IPS DF 4.7 (cell line): ENCODE measurements around the gene SHKBP1.
"Not testable (repeated sequence)": the region's sequence is repeated elsewhere in the genome, so short reads cannot be mapped to it uniquely, and the experiment has no call there.

Source experiments
- DNase-seq: peaks from one replicate; pipeline ENCODE4 v3.0.0-alpha.2; 2013; ENCODE audit warnings: low spot score; ENCODE audit errors: extremely low read depth

SHKBP1 gene

GRCh38 chr19:40576585-40577451 lies at the start of gene SHKBP1:
Gene SHKBP1, plus strand, starts transcription at chr19:40576873. Its CDS starts 27 bp downstream, at chr19:40576900.
- DNase-seq: no peak

GRCh38 chr19:40528078-40528477 lies 48.6 kb upstream of the SHKBP1 start:
- no peak for DNase-seq

DNA sequence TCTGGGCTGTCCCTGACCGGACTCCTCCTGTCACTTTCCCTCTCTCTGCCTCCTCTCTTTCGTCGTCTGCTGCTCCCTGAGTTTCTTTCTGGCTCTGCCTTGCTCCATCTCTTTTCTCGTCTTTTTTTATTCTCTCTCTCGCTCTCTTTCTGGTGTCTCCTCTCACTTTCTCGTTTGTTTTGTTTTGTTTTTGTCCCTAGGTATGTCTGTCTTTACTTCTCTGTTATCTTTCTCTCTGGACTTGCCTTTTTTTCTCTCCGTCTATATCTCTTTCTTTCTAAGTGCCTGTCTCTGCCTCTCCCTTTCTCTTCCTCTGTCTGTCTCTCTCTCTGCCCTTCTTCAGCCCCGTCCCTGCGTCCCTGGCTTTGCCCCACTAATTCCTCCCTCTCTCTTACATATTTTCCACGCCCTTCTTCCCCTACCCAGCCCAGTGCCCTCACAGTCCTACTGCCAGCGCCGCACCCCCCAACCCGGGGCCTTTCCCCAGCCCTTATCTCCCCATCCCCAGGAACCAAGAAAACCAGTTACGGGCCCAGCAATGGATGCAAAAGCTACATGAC lies 48.1 kb upstream of the SHKBP1 start:
- no peak for DNase-seq

DNA sequence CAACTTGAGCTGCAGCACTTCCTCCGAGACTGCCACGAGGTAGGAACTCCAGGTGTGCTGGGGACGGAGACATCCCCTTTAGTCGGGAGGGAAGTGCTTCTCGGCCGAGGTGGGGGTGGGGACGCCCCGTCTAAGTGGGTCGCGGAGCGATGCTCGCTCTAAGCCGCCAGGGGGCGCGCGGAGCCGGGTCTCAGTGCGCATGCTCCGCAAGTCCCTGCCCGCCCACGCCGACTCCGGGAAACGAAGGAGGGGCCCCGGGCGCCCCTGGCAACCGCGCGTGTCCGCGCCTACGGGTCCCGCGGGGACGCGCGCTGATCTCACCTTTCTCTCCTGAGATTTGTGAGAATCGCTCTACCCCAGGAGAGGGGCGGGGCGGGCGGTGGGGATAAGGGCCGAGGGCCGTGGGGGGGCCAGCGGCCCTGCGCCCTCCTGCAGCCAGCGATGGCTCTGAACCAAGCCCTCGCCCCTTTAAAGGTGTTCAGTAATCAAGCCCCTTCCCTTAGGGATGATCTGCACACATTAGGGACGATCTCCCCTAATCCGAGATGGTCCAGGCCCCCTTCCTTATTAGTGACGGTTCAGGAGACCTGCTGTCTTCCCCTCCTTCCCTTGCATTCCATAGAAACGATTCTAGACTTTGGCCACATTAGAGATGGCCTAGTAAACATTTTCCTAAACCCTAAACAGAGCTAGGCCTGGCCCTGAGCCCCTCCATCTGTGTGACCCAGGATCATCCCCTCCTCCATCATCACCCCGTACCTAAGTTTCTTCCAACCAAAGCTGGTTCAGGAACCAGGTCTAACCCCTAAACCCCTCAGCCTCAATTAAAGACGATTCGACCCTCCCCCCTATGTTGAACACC lies 47.3 kb upstream of the SHKBP1 start:
- DNase-seq: no peak

GRCh38 chr19:40530091-40530901 lies 46.4 kb upstream of the SHKBP1 start:
- DNase-seq: no peak

DNA sequence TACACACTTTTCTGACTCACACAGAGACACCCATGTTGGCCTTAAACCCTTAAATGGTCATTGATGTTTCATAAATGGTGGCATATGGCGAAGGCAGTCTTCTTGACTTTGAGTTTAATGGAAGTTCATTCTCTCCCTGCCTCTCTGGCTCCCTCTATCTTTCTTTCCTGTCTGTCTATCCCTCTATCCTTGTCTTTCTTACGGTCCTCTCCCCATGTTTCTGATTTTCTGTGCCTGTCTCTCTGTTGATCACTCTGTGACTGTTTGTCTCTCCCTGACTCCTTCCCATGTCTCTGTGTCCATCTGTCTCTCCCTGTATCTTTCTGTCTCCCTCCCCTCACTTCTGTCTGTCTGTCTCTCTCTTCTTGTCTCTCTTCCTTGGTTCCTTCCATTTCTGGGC lies 43.2 kb upstream of the SHKBP1 start:
- no peak for DNase-seq

DNA sequence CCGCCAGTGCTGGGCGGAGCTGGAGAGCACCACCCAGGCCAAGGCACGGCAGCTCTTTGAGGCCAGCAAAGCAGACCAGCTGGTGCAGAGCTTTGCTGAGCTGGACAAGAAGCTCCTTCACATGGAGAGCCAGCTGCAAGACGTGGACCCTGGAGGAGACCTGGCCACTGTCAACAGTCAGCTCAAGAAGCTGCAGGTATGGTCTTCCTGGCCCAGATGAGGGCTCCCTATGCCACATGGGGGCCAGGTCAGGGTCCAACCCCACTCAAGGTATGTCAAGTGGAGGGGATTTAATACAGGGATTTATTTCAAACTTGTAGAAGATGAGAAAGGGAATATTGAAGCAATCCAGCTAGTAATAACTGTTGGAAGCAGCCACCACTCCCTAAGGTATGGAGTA lies 42.5 kb upstream of the SHKBP1 start:
- DNase-seq: no peak

DNA sequence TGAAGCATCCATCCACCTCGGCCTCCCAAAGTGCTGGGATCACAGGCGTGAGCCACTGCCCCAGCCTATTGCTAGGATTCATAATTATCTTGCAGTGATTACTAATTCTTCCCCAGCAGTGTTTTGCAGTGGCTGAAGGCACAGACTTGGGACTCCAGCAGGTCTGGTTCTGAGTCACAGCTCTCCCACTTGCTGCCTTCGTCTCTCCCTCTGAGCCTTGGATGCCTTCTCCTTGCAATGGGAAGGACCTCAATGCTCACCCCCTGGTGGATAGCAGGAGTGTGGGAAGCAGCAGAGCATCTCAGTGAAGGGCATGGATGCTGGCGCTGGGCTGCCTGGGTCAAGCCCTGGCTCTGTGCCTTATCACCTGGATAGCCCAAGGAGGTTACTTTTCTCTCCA lies 37.6 kb upstream of the SHKBP1 start:
- DNase-seq: no peak

GRCh38 chr19:40542202-40542859 lies 34.3 kb upstream of the SHKBP1 start:
- no peak for DNase-seq

DNA sequence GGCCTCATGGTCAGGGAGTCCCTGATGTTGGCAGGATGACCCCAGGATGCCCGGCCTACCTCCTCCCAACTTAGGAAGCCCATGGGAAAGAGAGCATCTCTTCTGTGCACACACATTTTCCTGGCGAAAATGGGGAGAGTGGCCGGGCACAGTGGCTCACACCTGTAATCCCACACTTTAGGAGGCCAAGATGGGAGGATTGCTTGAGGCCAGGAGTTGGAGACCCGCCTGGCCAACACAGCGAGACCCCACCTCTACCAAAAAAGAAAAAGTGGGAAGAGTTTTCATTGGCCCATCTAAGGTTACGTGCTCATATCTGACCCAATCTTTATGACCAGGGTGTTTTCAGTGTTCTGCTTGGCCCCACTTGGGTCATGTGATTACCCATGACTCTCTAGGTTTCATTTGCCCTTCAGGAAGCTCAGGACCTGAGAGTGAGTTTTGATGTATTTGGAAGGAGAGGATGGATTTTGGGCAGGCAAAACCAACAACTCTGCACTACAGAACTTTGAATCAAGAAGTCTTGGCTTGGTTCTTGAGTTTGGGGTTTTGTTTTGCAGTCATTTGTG lies 33.6 kb upstream of the SHKBP1 start:
- DNase-seq: no peak

DNA sequence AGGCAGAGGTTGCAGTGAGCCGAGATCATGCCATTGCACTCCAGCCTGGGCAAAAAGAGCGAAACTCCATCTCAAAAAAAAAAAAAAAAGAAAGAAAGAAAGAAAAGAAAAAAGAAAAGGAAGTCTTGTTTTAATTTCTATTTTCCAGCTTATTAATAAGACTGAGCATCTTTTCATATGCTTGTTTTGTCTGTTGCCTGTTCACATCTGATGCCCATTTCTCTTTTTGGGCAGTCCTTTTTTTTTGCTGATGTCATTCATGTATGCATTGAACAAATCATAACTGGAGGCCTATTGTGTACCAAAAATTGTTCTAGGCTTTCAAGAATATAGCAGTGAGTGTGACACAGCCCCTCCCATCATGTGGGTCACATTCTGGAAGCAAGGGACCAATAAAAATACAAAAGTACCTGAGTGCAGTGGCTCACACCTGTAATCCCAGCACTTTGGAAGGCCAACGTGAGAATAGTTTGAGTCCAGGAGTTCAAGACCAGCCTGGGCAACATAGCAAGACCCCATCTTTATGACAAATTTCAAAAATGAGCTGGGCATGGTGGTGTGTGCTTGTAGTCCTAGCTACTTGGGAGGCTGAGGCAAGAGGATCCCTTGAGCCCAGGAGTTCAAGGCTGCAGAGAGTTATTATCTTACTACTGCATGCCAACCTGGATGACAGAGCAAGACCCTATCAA lies 30.4 kb upstream of the SHKBP1 start:
- DNase-seq: not testable (repeated sequence)

DNA sequence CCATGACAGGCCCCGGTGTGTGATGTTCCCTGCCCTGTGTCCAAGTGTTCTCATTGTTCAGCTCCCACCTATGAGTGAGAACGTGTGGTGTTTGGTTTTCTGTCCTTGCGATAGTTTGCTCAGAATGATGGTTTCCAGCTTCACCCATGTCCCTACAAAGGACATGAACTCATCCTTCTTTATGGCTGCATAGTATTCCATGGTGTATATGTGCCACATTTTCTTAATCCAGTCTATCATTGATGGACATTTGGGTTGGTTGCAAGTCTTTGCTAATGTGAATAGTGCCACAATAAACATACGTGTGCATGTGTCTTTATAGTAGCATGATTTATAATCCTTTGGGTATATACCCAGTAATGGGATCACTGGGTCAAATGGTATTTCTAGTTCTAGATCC lies 29.5 kb upstream of the SHKBP1 start:
- not testable (repeated sequence) for DNase-seq

GRCh38 chr19:40547836-40548235 lies 28.8 kb upstream of the SHKBP1 start:
- no peak for DNase-seq

DNA sequence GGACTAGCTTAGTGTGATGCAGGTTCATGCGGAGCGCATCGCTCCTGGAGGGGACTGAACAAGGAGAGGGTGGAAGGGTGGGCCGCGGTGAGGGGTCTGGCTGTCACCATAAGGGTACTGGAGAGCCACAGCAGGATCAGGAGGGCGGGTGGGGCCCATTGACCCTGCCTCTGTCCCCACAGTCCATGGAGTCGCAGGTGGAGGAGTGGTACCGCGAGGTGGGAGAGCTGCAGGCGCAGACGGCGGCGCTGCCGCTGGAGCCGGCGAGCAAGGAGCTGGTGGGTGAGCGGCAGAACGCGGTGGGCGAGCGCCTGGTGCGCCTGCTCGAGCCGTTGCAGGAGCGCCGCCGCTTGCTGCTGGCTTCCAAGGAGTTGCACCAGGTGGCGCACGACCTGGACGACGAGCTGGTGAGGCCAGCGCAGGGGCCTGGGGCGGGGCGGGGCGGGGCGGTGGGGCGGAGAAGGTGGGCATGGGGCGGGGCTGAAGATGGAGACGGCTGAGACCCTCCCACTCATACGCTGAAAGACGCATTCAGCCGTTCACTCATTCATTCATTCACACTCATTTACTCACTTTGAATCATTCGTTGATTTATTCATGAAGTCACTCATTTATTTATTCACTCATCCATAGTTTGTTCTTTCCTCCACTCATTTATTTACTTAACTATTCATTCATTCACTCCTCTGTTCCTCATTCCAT lies 27.5 kb upstream of the SHKBP1 start:
- DNase-seq: no peak

DNA sequence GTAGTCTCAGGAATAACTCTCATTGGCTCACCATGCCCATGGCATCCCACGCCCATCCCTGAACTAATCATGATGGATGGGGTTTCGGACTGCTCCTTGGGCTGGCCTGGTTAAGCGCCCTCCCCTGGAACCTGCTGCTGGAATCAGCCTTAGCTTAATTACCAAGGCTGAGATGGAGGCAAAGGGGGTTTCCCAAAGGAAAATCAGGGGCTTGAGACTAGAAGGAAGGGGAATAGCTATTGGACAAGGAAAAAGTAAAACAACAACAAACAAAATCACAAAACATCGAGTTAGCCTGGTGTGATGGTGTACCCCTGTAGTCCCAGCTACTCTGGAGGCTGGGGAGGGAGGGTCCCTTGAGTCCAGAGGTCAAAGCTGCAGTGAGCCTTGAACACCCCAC lies 25.7 kb upstream of the SHKBP1 start:
- DNase-seq: no peak

DNA sequence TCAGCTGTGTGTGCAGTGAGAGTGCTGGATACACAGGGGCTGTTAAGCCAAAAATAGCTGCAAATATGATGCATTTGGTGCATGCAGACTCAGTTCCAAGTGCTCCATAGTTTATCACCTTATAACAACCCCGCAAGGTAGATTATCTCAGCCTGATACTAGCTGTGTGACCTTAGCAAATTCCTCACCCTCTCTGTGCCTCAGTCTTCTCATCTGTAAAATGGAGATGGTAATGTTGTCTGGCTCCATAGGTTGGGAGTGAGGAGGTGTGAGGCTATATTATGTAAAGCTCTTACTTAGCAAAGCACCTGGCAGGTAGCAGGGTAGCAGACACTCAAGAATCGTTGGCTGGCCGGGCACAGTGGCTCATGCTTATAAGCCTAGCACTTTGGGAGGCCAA lies 23.8 kb upstream of the SHKBP1 start:
- no peak for DNase-seq

GRCh38 chr19:40553885-40554857 lies 22.5 kb upstream of the SHKBP1 start:
- DNase-seq: no peak
